HEK293T (cell line): ENCODE data around the gene ACKR3.

Source experiments
- ARNT ChIP-seq: fragments of 450-650 bp; IDR thresholded peaks from 2 replicates; pipeline ENCODE4 v1.6.1; 2017; ENCODE audit warnings: mild to moderate bottlenecking
- BHLHE40 ChIP-seq: fragments of 450-650 bp; IDR thresholded peaks from 2 replicates; pipeline ENCODE4 v1.6.1; 2016; ENCODE audit warnings: mild to moderate bottlenecking, moderate library complexity, borderline replicate concordance
- ELF4 ChIP-seq: fragments of 450-650 bp; IDR thresholded peaks from 2 replicates; pipeline ENCODE4 v1.6.1; 2017; ENCODE audit warnings: antibody characterized with exemption
- FOXA1 ChIP-seq: fragments of 450-650 bp; IDR thresholded peaks from 2 replicates; pipeline ENCODE4 v1.6.1; 2016; ENCODE audit warnings: mild to moderate bottlenecking
- FOXK2 ChIP-seq: fragments of 450-650 bp; IDR thresholded peaks from 2 replicates; pipeline ENCODE4 v1.6.1; 2016; ENCODE audit warnings: mild to moderate bottlenecking
- HDGF ChIP-seq: fragments of 450-650 bp; IDR thresholded peaks from 2 replicates; pipeline ENCODE4 v1.6.1; 2017; ENCODE audit warnings: antibody characterized with exemption, borderline replicate concordance
- NFRKB ChIP-seq: fragments of 450-650 bp; IDR thresholded peaks from 2 replicates; pipeline ENCODE4 v1.6.1; 2016; ENCODE audit warnings: mild to moderate bottlenecking, moderate library complexity
- SP1 ChIP-seq: fragments of 450-650 bp; IDR thresholded peaks from 2 replicates; pipeline ENCODE4 v1.6.1; 2017
- SUZ12 ChIP-seq: fragments of 450-650 bp; IDR thresholded peaks from 2 replicates; pipeline ENCODE4 v1.6.1; 2016; ENCODE audit warnings: mild to moderate bottlenecking
- TARDBP ChIP-seq: fragments of 450-650 bp; IDR thresholded peaks from 2 replicates; pipeline ENCODE4 v1.6.1; 2016
- ZNF384 ChIP-seq: fragments of 450-650 bp; IDR thresholded peaks from 2 replicates; pipeline ENCODE4 v1.6.1; 2016
- TF ChIP-seq, protein P1 (sequence below): fragments of 450-650 bp; IDR thresholded peaks from 2 replicates; pipeline ENCODE4 v1.6.1; 2016

DNA sequence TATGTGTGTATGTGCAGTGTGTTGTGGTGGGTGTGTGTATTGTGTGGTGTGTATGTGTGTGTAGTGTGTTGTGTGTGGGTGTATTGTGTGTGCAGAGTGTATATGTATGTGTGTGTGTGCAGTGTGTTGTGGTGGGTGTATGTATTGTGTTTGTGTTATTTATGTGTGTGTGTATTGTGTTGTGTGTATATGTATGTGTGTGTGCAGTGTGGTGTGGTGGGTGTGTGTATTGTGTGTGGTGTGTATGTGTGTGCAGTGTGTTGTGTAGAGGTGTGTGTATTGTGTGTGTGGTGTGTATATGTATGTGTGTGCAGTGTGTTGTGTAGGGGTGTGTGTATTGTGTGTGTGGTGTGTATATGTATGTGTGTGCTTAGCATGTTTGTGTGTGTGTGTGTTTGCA is 24.3 kb downstream of the ACKR3 start:
- TF ChIP-seq TARDBP (peak; percentile 45; the same call in 1 of the 2 replicates), ZNF384 (no peak), FOXA1 (no peak), ELF4 (no peak), FOXK2 (no peak), SP1 (0 out of 2 replicates have a peak, but pooled peaks have one; percentile 10), ARNT (no peak), SUZ12 (no peak), HDGF (no peak), BHLHE40 (no peak), NFRKB (no peak)
- TF ChIP-seq, protein P1, sequence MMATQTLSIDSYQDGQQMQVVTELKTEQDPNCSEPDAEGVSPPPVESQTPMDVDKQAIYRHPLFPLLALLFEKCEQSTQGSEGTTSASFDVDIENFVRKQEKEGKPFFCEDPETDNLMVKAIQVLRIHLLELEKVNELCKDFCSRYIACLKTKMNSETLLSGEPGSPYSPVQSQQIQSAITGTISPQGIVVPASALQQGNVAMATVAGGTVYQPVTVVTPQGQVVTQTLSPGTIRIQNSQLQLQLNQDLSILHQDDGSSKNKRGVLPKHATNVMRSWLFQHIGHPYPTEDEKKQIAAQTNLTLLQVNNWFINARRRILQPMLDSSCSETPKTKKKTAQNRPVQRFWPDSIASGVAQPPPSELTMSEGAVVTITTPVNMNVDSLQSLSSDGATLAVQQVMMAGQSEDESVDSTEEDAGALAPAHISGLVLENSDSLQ: no peak
